Fibroblast of mammary gland (primary cell): Measurements from ENCODE around the gene MYLK2.
A peak's percentile ranks its signal among the peaks of the same experiment; 100 is the strongest.

Source experiments
- DNase-seq: peaks from one replicate; pipeline ENCODE4 v3.0.0-alpha.2; 2010; ENCODE audit warnings: low read depth
- H3K4me3 ChIP-seq: 2 replicates; pipeline ENCODE4 v1.5.1; 2011; ENCODE audit warnings: low read depth, mild to moderate bottlenecking, low read length, moderate library complexity; ENCODE audit not compliant: control insufficient read depth
- TF ChIP-seq, protein P1 (sequence below): conservative IDR thresholded peaks from 2 replicates; pipeline ENCODE4 v1.5.1; 2011; ENCODE audit warnings: low read depth, low read length, inconsistent platforms; ENCODE audit not compliant: control insufficient read depth, insufficient read depth

MYLK2 gene

DNA sequence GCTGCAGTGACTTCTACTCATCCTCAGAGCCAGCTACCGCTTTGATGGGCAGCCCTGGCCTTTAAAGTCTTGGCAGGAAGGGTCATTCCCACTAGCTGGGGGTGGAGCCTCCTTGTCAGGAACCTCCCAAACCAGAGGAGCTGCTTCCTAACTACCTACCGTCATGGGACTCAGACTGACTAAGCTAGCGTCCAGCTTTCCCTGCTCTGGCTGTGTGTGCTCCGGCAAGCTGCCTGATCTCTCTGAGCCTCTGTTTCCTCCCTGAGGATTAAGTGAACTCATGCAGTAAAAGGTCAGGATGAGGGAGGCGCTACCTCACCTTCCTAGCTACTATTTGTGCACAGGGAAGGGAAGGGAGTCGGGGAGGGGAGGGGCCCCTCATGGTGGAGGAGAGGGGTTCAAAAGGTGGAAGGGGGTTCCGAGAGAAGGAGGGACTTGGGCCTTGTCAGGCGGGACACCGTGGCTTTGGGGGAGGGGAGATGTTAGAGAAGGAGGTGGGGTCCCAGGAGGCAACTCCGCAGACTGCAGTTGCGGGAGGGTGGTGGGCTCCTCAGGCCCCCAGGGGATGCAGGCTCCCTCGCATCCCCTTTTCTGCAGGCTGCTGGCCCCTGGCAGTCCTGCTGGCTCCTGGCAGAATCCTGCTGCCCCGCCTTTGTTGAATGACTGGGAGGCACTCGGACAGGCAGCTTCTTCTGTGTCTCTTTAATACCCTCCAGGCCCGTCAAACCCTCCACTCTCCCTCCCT lies 41.4 kb downstream of the MYLK2 start:
- TF ChIP-seq, protein P1, sequence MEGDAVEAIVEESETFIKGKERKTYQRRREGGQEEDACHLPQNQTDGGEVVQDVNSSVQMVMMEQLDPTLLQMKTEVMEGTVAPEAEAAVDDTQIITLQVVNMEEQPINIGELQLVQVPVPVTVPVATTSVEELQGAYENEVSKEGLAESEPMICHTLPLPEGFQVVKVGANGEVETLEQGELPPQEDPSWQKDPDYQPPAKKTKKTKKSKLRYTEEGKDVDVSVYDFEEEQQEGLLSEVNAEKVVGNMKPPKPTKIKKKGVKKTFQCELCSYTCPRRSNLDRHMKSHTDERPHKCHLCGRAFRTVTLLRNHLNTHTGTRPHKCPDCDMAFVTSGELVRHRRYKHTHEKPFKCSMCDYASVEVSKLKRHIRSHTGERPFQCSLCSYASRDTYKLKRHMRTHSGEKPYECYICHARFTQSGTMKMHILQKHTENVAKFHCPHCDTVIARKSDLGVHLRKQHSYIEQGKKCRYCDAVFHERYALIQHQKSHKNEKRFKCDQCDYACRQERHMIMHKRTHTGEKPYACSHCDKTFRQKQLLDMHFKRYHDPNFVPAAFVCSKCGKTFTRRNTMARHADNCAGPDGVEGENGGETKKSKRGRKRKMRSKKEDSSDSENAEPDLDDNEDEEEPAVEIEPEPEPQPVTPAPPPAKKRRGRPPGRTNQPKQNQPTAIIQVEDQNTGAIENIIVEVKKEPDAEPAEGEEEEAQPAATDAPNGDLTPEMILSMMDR, result no peak
- peak; percentile 63 for DNase-seq
- H3K4me3 ChIP-seq, result no peak overlapping the region

DNA sequence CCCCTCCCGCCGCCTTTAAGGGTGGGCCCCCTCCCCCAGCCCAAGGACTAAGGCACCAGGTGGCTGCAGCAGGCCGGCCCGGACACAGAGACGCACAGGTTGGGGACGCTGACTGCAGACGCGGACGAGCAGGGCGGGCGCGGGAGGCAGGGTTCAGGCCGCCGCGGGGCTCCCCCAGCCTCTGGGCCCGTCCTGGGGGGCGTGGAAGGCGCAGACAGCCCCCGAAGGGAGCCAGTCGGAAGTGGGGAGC lies 41.9 kb downstream of the MYLK2 start:
- no peak overlapping the region for H3K4me3 ChIP-seq
- TF ChIP-seq, protein P1, result no peak
- no peak for DNase-seq

DNA sequence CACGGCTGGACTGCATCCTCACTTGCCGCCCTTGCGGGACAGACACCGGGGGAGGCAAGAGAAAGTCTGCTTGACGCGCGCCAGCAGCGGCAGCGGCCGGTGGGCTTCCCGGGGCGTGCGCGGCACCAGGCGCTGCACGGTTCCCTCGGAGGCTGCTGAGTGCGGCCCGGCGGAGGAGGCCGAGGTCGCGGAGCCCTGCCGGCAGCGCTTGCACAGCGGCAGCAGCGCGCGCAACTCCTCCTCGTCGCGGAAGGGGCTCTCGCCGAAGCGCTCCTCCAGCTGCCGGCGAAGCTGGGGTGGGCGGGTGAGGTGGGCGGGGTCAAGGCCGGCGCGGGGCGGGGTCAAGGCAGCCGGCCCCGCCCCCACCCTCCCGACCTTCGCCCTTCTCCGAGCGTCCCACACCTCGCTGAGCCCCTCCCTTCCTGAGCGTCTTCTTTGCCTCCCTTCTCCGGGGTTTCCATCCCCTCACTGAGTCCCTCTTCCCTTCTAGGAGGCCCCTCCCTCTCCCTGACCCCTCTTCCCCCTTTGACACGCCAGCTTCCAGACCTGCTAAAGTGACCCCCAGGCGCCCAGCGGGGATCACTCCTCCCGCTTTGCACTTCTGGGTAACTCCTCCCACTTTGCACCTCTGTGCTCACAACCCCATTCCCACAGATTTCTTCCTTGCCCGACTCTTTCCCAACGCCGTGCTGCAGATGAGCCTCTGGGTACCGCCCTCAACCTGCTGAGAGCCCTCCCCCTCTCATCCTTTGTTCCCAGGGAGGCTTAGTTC lies 42.4 kb downstream of the MYLK2 start:
- TF ChIP-seq, protein P1, result no peak
- DNase-seq, result no peak
- no peak overlapping the region for H3K4me3 ChIP-seq

DNA sequence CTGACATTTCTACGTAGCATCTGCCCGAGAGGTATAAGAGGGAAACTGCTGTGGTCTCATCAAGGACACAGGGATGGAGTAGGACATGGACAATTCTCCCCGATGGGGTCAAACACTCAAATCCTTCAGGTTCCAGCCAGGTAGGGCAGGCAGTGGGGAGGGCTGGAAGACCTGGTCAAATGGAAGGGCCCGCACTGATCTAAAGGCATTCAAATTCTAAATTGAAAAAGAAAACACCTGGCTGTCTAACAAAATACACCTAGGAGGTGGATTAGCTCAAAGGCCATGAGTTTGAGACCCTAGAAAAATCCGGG lies 43.0 kb downstream of the MYLK2 start:
- TF ChIP-seq, protein P1, result no peak
- H3K4me3 ChIP-seq, result no peak overlapping the region
- DNase-seq, result no peak

DNA sequence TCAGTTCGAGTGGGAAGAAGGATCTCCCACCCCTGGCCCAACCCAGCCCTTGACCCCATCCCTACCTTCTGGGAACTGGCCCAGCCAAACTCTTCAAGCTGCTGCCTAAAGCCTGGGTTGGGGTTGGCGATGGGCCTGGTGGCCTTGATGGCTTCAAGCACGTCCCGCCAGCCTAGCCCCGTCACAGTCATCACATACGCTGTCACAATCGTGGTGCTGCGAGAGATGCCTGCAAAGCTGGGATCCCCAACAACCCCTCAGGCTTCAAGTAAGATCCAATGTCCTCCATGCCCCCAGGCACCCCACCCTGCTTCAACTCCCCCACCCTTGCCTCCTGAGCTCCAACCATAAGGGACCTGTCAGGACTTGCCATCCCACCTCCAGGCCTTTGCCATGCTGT lies 43.4 kb downstream of the MYLK2 start:
- TF ChIP-seq, protein P1, result no peak
- no peak overlapping the region for H3K4me3 ChIP-seq
- no peak for DNase-seq

DNA sequence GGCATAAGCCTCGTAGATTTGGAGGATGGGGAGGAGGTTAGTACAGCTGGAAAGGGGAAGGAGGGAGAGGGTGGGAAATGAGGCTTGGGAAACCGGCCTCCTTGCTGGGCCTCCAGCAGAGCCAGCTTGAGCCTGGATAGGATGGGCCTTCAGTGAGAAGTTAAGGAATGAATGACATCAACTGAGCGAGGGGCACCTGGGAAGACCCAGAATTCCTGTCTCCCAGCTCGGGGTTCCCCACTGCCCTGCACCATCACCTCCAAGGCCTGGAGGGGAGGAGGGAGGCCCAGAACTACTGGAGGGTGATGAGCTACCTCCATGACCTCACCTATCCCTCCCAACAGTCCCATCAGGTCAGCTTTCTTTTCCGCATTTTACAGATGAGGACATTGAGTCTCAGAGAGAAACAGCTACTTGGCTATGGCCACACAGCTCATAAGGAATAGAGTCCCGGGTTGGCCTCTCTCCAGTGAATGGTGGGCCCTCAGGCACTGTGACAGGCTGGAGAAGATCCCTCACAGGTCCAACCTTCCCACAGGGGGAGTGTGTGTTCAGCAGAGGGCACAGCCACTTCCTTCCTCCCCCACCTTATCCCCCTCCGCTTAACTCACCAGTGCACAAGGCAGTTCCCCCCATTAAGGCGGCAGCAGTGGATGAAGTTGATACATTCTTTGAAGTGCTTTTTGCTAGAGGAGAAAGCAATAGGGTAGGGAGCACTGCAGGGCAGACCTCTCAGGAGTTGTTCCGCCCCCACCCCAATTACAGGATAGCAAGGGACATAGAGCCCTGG lies 44.3 kb downstream of the MYLK2 start:
- no peak overlapping the region for H3K4me3 ChIP-seq
- TF ChIP-seq, protein P1, result no peak
- no peak for DNase-seq
